GM12872 (cell line): ENCODE results near the gene IFNB1.

ENCODE experiments used
- TF ChIP-seq, protein P1 (sequence below): IDR thresholded peaks from 3 replicates; pipeline ENCODE4 v1.5.1; 2011; ENCODE audit warnings: low read depth, mild to moderate bottlenecking, low read length, moderate library complexity; ENCODE audit not compliant: insufficient read depth

Gene IFNB1

GRCh38 chr9:21042466-21042865 is 35.3 kb downstream of the IFNB1 start:
- TF ChIP-seq, protein P1, sequence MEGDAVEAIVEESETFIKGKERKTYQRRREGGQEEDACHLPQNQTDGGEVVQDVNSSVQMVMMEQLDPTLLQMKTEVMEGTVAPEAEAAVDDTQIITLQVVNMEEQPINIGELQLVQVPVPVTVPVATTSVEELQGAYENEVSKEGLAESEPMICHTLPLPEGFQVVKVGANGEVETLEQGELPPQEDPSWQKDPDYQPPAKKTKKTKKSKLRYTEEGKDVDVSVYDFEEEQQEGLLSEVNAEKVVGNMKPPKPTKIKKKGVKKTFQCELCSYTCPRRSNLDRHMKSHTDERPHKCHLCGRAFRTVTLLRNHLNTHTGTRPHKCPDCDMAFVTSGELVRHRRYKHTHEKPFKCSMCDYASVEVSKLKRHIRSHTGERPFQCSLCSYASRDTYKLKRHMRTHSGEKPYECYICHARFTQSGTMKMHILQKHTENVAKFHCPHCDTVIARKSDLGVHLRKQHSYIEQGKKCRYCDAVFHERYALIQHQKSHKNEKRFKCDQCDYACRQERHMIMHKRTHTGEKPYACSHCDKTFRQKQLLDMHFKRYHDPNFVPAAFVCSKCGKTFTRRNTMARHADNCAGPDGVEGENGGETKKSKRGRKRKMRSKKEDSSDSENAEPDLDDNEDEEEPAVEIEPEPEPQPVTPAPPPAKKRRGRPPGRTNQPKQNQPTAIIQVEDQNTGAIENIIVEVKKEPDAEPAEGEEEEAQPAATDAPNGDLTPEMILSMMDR: no peak

GRCh38 chr9:21039302-21039701 is 38.4 kb downstream of the IFNB1 start:
- TF ChIP-seq, protein P1: no peak

DNA sequence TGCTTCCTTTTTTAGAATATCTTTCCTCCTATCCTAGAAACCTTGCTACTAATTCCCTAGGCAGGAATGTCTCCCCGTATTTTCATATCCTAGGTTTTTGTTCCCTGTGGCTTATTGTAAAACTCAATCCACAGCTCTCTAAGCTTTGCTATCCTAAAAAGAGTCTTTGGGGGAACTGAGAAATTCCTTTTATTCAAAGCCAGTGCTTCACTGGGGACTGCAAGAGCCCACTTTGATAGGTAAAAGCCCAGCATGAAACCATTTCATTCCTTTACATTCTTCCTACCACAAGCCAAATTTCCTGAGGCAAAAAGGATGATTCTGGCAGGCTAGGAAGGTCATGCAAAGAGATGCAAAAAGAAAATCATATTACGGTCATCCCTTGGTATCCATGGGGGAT is 40.5 kb downstream of the IFNB1 start:
- TF ChIP-seq, protein P1: no peak

DNA sequence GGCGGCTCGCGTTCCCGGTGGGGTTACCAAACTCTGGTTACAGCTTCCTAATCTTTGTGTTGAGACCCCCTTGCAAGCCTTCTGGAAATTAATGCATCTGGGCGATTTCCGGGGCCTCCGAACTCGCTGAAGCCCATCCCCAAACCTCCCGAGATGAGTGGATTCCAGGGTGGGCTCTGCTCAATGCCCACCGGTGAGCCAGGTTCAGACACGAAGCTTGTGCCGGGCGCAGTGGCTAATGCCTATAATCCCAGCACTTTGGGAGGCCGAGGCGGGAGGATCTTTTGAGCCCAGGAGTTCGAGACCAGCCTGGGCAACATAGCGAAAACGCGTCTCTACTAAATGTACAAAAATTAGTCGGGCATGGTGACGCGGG is 45.9 kb downstream of the IFNB1 start:
- TF ChIP-seq, protein P1: no peak

GRCh38 chr9:21031091-21031807 is 46.5 kb downstream of the IFNB1 start, which contains the start of gene HACD4:
HACD4 (minus strand) TSS chr9:21031640; CDS start chr9:21031590, 50 bp downstream.
- TF ChIP-seq, protein P1: no peak

- TF ChIP-seq, protein P1: no peak
These were observed 47.2 kb downstream of the IFNB1 start for GRCh38 chr9:21030389-21031035.

DNA sequence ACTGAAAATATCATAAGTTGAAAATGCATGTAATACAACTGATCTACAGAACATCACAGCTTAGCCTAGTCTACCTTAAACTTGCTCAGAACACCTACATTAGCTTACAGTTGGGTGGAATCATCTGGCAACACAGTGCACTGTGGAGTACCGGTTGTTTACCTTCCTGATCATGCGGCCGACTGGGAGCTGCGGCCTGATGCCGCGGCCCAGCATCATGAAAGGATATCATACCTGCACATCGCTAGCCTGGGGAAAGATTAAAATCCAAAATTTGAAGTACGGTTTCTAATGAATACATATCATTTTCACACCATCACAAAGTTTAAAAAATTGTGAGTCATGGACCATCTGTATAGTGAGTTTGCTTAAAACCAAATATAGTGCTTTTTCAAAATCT is 48.1 kb downstream of the IFNB1 start:
- TF ChIP-seq, protein P1: no peak
